GM18502 (cell line): ENCODE measurements around the gene DOCK2.
"Not testable (repeated sequence)": the region's sequence is repeated elsewhere in the genome, so short reads cannot be mapped to it uniquely, and the experiment has no call there.

Source experiments
- ATAC-seq: cut with Tn5 transposase; IDR thresholded peaks from one replicate; pipeline ENCODE4 v1.9.1; 2021; ENCODE audit warnings: mild to moderate bottlenecking; ENCODE audit not compliant: unreplicated experiment, poor library complexity

The DOCK2 gene

GRCh38 chr5:170067574-170068170, 430.6 kb downstream of the DOCK2 start:
- no peak for ATAC-seq

- ATAC-seq, result no peak
Measured at GRCh38 chr5:170069512-170069911, 432.4 kb downstream of the DOCK2 start.

- no peak for ATAC-seq
Measured at GRCh38 chr5:170070556-170071412, 433.7 kb downstream of the DOCK2 start.

GRCh38 chr5:170071748-170072147, 434.7 kb downstream of the DOCK2 start:
- ATAC-seq, result no peak

GRCh38 chr5:170075696-170076095, 438.6 kb downstream of the DOCK2 start:
- no peak for ATAC-seq

- ATAC-seq, result no peak
Measured at GRCh38 chr5:170076211-170076610, 439.1 kb downstream of the DOCK2 start.

- no peak for ATAC-seq
Measured at GRCh38 chr5:170076739-170077138, 439.7 kb downstream of the DOCK2 start.

GRCh38 chr5:170077526-170077925, 440.5 kb downstream of the DOCK2 start:
- ATAC-seq, result no peak

GRCh38 chr5:170078458-170078857, 441.4 kb downstream of the DOCK2 start:
- no peak for ATAC-seq

GRCh38 chr5:170078931-170079330, 441.9 kb downstream of the DOCK2 start:
- ATAC-seq, result no peak

- ATAC-seq, result no peak
Measured at GRCh38 chr5:170080217-170080616, 443.1 kb downstream of the DOCK2 start.

GRCh38 chr5:170080786-170081445, 443.8 kb downstream of the DOCK2 start:
- ATAC-seq, result no peak

GRCh38 chr5:170081616-170082015, 444.5 kb downstream of the DOCK2 start:
- ATAC-seq, result no peak

GRCh38 chr5:170082701-170083100, 445.6 kb downstream of the DOCK2 start:
- no peak for ATAC-seq

- ATAC-seq, result no peak
Measured at GRCh38 chr5:170087168-170087817, 450.2 kb downstream of the DOCK2 start.

- ATAC-seq, result no peak
Measured at GRCh38 chr5:170092455-170093101, 455.5 kb downstream of the DOCK2 start.

GRCh38 chr5:170094329-170094728, 457.3 kb downstream of the DOCK2 start:
- ATAC-seq, result not testable (repeated sequence)

- ATAC-seq, result no peak
Measured at GRCh38 chr5:170095646-170096045, 458.6 kb downstream of the DOCK2 start.

- no peak for ATAC-seq
Measured at GRCh38 chr5:170097934-170098333, 460.9 kb downstream of the DOCK2 start.
